ENCODE results near the gene CATSPER1.

DNA sequence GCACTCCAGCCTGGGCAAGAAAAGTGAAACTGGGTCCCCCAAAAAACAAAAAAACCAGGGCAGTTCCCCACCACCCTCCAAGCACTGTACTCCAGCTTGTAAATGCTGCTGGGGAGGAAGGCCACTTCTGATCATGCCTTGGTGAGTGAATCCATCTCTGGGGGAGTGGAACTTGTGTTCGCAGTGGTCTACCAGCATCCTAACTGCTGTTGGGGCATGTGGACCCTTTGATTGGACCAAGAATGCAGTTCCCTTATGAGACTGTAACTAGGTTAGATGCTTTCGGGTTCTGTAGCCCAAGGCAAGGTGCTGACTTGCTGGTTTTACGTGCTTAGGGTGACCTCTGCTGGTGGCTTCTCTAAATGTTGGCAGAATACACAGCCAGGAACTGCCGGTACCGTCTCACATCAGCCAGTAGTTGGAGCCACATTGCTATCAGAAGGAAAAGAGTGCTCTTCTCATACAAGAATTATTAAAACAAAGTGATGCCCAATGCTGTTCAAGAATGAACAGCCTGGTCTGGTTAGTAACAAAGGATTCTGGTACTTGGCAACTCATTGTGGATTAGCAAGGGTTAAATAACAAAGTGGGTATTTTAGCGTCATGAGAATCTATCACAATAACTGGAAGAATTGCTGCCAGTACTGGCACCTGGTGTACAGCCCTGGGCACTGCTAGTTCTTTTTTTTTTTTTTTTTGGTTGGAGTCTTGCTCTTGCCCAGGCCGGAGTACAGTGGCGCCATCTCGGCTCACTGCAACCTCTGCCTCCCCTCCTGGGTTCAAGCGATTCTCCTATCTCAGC lies 37.3 kb downstream of the CATSPER1 start:
- TF ChIP-seq, protein P1, sequence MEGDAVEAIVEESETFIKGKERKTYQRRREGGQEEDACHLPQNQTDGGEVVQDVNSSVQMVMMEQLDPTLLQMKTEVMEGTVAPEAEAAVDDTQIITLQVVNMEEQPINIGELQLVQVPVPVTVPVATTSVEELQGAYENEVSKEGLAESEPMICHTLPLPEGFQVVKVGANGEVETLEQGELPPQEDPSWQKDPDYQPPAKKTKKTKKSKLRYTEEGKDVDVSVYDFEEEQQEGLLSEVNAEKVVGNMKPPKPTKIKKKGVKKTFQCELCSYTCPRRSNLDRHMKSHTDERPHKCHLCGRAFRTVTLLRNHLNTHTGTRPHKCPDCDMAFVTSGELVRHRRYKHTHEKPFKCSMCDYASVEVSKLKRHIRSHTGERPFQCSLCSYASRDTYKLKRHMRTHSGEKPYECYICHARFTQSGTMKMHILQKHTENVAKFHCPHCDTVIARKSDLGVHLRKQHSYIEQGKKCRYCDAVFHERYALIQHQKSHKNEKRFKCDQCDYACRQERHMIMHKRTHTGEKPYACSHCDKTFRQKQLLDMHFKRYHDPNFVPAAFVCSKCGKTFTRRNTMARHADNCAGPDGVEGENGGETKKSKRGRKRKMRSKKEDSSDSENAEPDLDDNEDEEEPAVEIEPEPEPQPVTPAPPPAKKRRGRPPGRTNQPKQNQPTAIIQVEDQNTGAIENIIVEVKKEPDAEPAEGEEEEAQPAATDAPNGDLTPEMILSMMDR (IDR thresholded peaks at IDR 0.05; ENCODE audit: low read depth, low read length), result peak; percentile 100
- no peak for TF ChIP-seq EZH2phosphoT487 (IDR thresholded peaks at IDR 0.05; ENCODE audit: low read depth)
